ENCODE data around the gene CEMP1.

DNA sequence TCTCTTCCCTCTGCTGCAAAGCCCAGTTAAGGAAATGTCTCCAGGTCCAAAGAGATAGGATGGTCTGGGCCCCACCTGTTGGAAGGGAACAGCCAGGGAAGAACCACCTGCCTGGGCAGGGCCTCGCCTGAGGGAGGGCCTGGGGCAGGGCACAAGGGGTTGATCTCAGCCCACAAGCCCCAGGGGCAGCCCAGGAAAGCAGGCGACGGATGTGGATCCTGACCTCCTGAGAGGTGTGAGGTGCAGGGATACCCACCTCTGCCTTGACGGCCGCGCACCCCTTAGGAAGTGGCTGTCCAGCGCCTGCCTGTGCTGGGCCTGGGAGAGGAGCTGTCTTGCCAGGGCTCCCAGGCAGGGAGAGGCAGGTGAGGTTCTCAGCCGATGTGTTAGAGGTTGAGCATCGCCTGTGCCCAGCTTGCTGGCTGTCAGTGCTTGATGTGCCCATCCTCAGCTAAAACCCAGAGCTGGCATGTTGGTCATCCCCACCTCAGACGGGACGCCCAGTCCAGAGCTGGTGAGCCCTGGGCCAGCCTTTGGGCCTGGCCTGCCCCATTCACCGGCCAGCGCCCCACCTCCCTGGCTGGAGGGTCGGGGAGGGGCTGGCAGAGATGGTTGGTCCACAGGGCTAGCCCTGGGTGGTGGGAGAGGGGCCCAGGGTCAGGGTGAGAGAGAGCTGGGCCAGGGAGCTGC, 434 bp downstream of the CEMP1 start:
- TF ChIP-seq CTCF (IDR thresholded peaks at IDR 0.05; ENCODE audit: low read depth, low read length) (no peak), EZH2phosphoT487 (IDR thresholded peaks at IDR 0.05; ENCODE audit: low read depth) (no peak)
